ENCODE results near the gene SMAD3. TPM values are rescaled to one million over a fixed set of nuclear protein-coding genes. Genes with fewer than 3 reads are reported as not detected.
A peak's percentile ranks its signal among the peaks of the same experiment; 100 is the strongest.

The SMAD3 gene
- total and polyA plus RNA-seq, 2 of the 4 experiments (the other 2 are of a cell fraction) = 71.0 to 177 TPM

DNA sequence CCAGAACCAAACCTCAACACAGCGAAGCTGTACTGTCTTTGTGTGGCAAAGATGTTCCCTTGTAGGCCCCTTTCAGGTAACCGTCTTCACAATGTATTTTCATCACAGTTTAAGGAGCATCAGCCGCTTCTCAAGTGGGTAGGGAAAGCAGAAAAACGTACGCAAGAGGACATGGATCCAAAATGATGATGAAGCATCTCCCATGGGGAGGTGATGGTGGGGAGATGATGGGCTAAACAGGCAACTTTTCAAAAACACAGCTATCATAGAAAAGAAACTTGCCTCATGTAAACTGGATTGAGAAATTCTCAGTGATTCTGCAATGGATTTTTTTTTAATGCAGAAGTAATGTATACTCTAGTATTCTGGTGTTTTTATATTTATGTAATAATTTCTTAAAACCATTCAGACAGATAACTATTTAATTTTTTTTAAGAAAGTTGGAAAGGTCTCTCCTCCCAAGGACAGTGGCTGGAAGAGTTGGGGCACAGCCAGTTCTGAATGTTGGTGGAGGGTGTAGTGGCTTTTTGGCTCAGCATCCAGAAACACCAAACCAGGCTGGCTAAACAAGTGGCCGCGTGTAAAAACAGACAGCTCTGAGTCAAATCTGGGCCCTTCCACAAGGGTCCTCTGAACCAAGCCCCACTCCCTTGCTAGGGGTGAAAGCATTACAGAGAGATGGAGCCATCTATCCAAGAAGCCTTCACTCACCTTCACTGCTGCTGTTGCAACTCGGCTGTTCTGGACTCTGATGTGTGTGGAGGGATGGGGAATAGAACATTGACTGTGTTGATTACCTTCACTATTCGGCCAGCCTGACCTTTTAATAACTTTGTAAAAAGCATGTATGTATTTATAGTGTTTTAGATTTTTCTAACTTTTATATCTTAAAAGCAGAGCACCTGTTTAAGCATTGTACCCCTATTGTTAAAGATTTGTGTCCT lies 129.0 kb downstream of the SMAD3 start:
- H3K4ac ChIP-seq (ENCODE audit: low read depth, low read length) = peak overlapping the region; percentile 55
- no peak overlapping the region for H2AFZ ChIP-seq (replicated peaks; ENCODE audit: low read length, poor library complexity)
- H3K18ac ChIP-seq (ENCODE audit: low read depth, low read length) = peak overlapping the region; percentile 49
- in situ Hi-C loops (cut with MboI; ENCODE audit: low sequenced_read_pairs) = loop anchor here (10.0 kb wide), 1 partner anchor 250 kb away; no protein-coding TSS in a partner anchor
- H2BK120ac ChIP-seq (ENCODE audit: low read depth, low read length) = no peak overlapping the region
- peaks cover 33% of the 10 kb centered on the region for H3K4me1 ChIP-seq (ENCODE audit: control insufficient read depth, insufficient read depth, low read length)
- H3K14ac ChIP-seq (replicated peaks; ENCODE audit: low read depth, low read length) = peak overlapping the region; percentile 26; the same call in 1 of the 2 replicates
- H2BK20ac ChIP-seq (ENCODE audit: low read depth, low read length) = peak overlapping the region; percentile 30; the same call in 1 of the 2 replicates
- H4K20me1 ChIP-seq (ENCODE audit: insufficient read depth, low read length) = peaks cover 15% of the 10 kb centered on the region; the same call in 1 of the 2 replicates
- H3K27me3 ChIP-seq (ENCODE audit: control insufficient read depth, insufficient read depth, low read length) = no peaks in the 10 kb centered on the region
- peaks cover 53% of the 10 kb centered on the region for H3K9me1 ChIP-seq (ENCODE audit: insufficient read depth, low read length)
- ATAC-seq (ENCODE audit: low read depth) (no peak), DNase-seq (no peak)
- H4K8ac ChIP-seq (ENCODE audit: low read depth in 2 of 2, low read length in 2 of 2) = peak overlapping the region in 1 of 2 experiments; percentile 56; a peak in 1 of 4 replicates
- peak overlapping the region; percentile 23; the same call in 1 of the 3 replicates for H2BK15ac ChIP-seq (ENCODE audit: low read depth, low read length)
- H2AK5ac ChIP-seq (ENCODE audit: low read depth, low read length) = peak overlapping the region; percentile 20
- H4K5ac ChIP-seq (ENCODE audit: low read depth, low read length) = peak overlapping the region; percentile 31; the same call in 1 of the 2 replicates
- H4K91ac ChIP-seq (ENCODE audit: insufficient read depth, low read depth, low read length) = peak overlapping the region; percentile 11
- H3K56ac ChIP-seq (ENCODE audit: extremely low read depth, insufficient read depth, low read length) = no peak overlapping the region
- no peak overlapping the region for H3K4me2 ChIP-seq (ENCODE audit: low read depth, low read length)
- peak overlapping the region; percentile 22; the same call in 1 of the 2 replicates for H3K23ac ChIP-seq (ENCODE audit: low read depth, low read length)
- H2BK5ac ChIP-seq (ENCODE audit: low read depth, low read length, poor library complexity, severe bottlenecking) = peak overlapping the region; percentile 42
- CTCF ChIA-PET = no interaction called here
- H3K79me1 ChIP-seq (ENCODE audit: low read depth in 1 of 2, low read length in 2 of 2) = peaks cover 10 to 62% of the 10 kb centered on the region in 2 experiments
- dilution Hi-C loops (cut with HindIII; ENCODE audit: low sequenced_read_pairs, unreplicated experiment) = no loop called here
- intact Hi-C loops (cut with micrococcal nuclease) = loop anchor here (5.0 kb wide), 1 partner anchor 643 kb away; no protein-coding TSS in a partner anchor
- H3K9ac ChIP-seq (ENCODE audit: low read depth, low read length) = no peak overlapping the region
- peak overlapping the region; percentile 67; the same call in 1 of the 2 replicates for H3K27ac ChIP-seq (ENCODE audit: insufficient read depth, low read length)
- peaks cover 50% of the 10 kb centered on the region for H3K36me3 ChIP-seq (ENCODE audit: control insufficient read depth, insufficient read depth, low read length)
- TF ChIP-seq CEBPB (IDR thresholded peaks at IDR 0.05; ENCODE audit: low read depth, low read length) (no peak), POLR2A (IDR thresholded peaks at IDR 0.05; ENCODE audit: low read depth, low read length) (no peak), MAZ (IDR thresholded peaks at IDR 0.05; ENCODE audit: borderline replicate concordance, low read depth, low read length) (no peak), RCOR1 (IDR thresholded peaks at IDR 0.05; ENCODE audit: insufficient replicate concordance, low read length) (no peak), NFE2L2 (IDR thresholded peaks at IDR 0.05; ENCODE audit: low read depth, low read length) (no peak)
- TF ChIP-seq, protein P1, sequence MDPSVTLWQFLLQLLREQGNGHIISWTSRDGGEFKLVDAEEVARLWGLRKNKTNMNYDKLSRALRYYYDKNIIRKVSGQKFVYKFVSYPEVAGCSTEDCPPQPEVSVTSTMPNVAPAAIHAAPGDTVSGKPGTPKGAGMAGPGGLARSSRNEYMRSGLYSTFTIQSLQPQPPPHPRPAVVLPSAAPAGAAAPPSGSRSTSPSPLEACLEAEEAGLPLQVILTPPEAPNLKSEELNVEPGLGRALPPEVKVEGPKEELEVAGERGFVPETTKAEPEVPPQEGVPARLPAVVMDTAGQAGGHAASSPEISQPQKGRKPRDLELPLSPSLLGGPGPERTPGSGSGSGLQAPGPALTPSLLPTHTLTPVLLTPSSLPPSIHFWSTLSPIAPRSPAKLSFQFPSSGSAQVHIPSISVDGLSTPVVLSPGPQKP (IDR thresholded peaks at IDR 0.05; ENCODE audit: borderline replicate concordance, low read depth, low read length) = no peak
- TF ChIP-seq, protein P2, sequence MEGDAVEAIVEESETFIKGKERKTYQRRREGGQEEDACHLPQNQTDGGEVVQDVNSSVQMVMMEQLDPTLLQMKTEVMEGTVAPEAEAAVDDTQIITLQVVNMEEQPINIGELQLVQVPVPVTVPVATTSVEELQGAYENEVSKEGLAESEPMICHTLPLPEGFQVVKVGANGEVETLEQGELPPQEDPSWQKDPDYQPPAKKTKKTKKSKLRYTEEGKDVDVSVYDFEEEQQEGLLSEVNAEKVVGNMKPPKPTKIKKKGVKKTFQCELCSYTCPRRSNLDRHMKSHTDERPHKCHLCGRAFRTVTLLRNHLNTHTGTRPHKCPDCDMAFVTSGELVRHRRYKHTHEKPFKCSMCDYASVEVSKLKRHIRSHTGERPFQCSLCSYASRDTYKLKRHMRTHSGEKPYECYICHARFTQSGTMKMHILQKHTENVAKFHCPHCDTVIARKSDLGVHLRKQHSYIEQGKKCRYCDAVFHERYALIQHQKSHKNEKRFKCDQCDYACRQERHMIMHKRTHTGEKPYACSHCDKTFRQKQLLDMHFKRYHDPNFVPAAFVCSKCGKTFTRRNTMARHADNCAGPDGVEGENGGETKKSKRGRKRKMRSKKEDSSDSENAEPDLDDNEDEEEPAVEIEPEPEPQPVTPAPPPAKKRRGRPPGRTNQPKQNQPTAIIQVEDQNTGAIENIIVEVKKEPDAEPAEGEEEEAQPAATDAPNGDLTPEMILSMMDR (conservative IDR thresholded peaks at IDR 0.05; ENCODE audit: low read depth, low read length) = no peak
- TF ChIP-seq, protein P3, sequence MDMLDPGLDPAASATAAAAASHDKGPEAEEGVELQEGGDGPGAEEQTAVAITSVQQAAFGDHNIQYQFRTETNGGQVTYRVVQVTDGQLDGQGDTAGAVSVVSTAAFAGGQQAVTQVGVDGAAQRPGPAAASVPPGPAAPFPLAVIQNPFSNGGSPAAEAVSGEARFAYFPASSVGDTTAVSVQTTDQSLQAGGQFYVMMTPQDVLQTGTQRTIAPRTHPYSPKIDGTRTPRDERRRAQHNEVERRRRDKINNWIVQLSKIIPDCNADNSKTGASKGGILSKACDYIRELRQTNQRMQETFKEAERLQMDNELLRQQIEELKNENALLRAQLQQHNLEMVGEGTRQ (IDR thresholded peaks at IDR 0.05; ENCODE audit: low read depth, low read length) = no peak
- POLR2A ChIA-PET (ENCODE audit: unreplicated experiment) = no interaction called here
- no peaks in the 10 kb centered on the region for H3K9me3 ChIP-seq (ENCODE audit: control insufficient read depth, insufficient read depth, low read length)
- BruUV-seq (replicated peaks) = no TSS peak
- no CpG with 5 or more reads among the region's 9 CpGs for WGBS, 2 experiments (ENCODE audit: extremely low coverage in 2 of 2, insufficient read length in 1 of 2)
- H2AK9ac ChIP-seq (replicated peaks; ENCODE audit: low read depth, low read length, poor library complexity) = peak overlapping the region; percentile 1
- no peak overlapping the region for H3K4me3 ChIP-seq (ENCODE audit: insufficient read depth, low read depth, low read length)
